AG10803 (cell line): ENCODE data around the gene STOM.

Source experiments
- DNase-seq: peaks from one replicate; pipeline ENCODE4 v3.0.0; 2010; ENCODE audit warnings: low read depth
- H3K4me3 ChIP-seq: 2 replicates; pipeline ENCODE4 v1.5.1; 2011; ENCODE audit warnings: mild to moderate bottlenecking, low read length, control low read depth
- TF ChIP-seq, protein P1 (sequence below): conservative IDR thresholded peaks from 2 replicates; pipeline ENCODE4 v1.5.1; 2011; ENCODE audit warnings: mild to moderate bottlenecking, low read length, control low read depth, inconsistent platforms

Gene STOM

GRCh38 chr9:121322037-121322736 lies 47.9 kb downstream of the STOM start:
- DNase-seq: peak; percentile 95
- no peak overlapping the region for H3K4me3 ChIP-seq
- TF ChIP-seq, protein P1, sequence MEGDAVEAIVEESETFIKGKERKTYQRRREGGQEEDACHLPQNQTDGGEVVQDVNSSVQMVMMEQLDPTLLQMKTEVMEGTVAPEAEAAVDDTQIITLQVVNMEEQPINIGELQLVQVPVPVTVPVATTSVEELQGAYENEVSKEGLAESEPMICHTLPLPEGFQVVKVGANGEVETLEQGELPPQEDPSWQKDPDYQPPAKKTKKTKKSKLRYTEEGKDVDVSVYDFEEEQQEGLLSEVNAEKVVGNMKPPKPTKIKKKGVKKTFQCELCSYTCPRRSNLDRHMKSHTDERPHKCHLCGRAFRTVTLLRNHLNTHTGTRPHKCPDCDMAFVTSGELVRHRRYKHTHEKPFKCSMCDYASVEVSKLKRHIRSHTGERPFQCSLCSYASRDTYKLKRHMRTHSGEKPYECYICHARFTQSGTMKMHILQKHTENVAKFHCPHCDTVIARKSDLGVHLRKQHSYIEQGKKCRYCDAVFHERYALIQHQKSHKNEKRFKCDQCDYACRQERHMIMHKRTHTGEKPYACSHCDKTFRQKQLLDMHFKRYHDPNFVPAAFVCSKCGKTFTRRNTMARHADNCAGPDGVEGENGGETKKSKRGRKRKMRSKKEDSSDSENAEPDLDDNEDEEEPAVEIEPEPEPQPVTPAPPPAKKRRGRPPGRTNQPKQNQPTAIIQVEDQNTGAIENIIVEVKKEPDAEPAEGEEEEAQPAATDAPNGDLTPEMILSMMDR: no peak

GRCh38 chr9:121321016-121321503 lies 49.0 kb downstream of the STOM start:
- H3K4me3 ChIP-seq: no peak overlapping the region
- TF ChIP-seq, protein P1: no peak
- no peak for DNase-seq

DNA sequence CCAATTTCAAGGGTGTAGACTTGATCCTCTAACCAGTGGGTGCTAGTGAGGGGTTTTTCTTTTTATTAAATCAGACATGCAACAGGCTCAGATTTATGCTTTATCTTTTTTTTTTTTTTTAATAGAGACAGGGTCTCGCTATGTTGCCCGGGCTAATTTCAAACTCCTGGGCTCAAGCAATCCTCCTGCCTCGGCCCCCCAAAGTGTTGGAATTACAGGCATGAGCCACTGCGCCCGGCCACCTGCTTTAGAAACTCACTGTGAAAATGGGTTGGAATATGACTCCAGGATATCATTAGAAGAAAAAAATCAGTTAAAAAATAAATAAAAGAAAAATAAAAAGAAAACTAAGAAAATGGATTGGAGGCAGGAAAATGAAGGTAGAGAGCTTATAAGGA lies 50.7 kb downstream of the STOM start:
- no peak overlapping the region for H3K4me3 ChIP-seq
- TF ChIP-seq, protein P1: no peak
- no peak for DNase-seq

GRCh38 chr9:121318631-121319382 lies 51.2 kb downstream of the STOM start:
- TF ChIP-seq, protein P1: no peak
- DNase-seq: no peak
- no peak overlapping the region for H3K4me3 ChIP-seq

DNA sequence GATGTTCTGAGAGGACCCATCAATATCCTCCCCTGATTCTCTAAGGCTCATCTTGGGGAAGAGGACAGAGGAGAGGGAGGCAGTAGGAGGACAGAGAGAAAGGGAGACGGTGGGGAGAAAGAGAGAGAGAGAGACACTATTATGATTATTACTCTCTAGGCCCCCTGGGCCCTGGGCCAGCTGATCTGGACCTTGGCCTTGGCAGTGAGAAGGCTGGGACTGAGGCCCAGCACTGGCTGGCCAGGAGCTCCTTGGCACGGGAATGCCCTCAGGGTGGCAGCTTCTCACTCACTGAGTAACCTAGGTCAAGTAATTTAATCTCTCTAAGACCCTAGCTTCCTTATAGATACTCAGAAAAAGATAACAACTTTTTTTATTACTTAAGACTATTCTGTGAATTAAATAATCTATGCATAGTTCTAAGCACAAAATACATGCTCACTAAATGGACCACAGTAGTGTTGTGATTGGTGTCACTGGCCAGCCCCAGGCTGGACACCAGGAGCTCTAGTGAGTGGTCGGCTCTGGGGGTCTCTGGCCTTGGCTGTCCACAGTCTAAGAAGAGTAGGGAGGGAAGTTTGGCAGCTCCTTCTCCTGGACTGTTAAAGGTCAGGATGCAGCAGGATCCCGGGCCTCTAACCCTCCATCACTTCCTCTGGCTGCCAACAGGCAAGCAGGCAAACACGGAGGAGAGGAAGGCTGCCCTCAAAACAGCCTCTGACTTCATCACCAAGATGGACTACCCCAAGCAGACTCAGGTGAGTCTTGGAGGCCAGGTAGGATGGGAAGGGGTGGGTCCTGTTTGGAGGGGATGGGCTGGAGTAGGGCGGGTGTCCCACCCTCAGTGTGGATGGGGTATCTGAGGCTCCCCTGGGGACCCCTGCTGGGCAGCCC lies 52.1 kb downstream of the STOM start:
- H3K4me3 ChIP-seq: no peak overlapping the region
- no peak for DNase-seq
- TF ChIP-seq, protein P1: no peak

DNA sequence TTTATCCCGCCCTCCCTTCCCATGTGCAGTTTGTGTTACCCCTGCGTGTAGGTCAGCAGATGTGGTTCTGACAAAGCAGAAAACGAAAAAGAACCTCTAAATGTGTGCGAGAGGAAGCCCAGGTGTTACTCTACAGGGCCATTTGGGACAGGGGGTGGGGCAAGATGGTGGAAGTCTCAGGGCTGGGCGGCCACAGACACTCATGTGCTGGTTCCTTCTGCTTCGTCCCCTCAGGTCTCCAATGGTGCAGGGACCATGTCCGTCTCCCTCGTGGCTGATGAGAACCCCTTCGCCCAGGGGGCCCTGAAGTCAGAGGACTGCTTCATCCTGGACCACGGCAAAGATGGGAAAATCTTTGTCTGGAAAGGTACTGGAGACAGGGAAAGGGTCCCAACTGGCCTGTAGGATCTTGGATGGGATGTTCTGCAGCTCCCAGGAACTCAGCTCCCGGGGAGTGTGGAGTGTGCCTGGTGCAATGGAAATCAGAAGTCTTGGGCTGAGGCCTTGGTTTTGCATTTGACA lies 53.1 kb downstream of the STOM start:
- no peak overlapping the region for H3K4me3 ChIP-seq
- TF ChIP-seq, protein P1: no peak
- DNase-seq: no peak
